Measurements from ENCODE around the gene LCE2D.

GRCh38 chr1:152645146-152645545, 18.0 kb upstream of the LCE2D start:
- TF ChIP-seq CTCF (IDR thresholded peaks at IDR 0.05): no peak
- no peak for TF ChIP-seq EP300 (IDR thresholded peaks at IDR 0.05)

Data from ovary (tissue), 3 donors.